Gastrocnemius medialis (tissue), 4 donors: ENCODE measurements around the gene TCTN1. TPM values are rescaled to one million over a fixed set of nuclear protein-coding genes. Genes with fewer than 3 reads are reported as not detected.
"Not testable (repeated sequence)": the region's sequence is repeated elsewhere in the genome, so short reads cannot be mapped to it uniquely, and the experiment has no call there.

Experiments
- ATAC-seq, 2 donors: fragments of 150-250 bp; one replicate each; pipeline ENCODE4 v1.9.1; 2016
- DNase-seq, 2 donors: peaks; one replicate each; pipeline ENCODE4 v3.0.0-alpha.2; 2019
- H3K27ac ChIP-seq, 4 donors: fragments of 200-600 bp; sonication (generic); 1 replicate in 1 of 4; 2 replicates in 3 of 4; pipeline ENCODE4 v1.5.1; 2016 to 2018; ENCODE audit warnings: mild to moderate bottlenecking in 2 of 4, moderate library complexity in 1 of 4
- H3K27me3 ChIP-seq, 3 donors: fragments of 200-600 bp; sonication (generic) in 2 of 3; 1 replicate in 1 of 3; 2 replicates in 2 of 3; pipeline versions ENCODE4 v1.5.1 to v1.6.0; 2016 to 2019; ENCODE audit warnings: mild to moderate bottlenecking in 1 of 3, moderate library complexity in 1 of 3
- H3K36me3 ChIP-seq, 2 donors: fragments of 200-600 bp; sonication (generic) in 1 of 2; one replicate each; pipeline ENCODE4 v1.5.1; 2017 to 2018
- H3K4me1 ChIP-seq, 2 donors: fragments of 200-600 bp; sonication (generic) in 1 of 2; one replicate each; pipeline ENCODE4 v1.5.1; 2016 to 2017; ENCODE audit warnings: mild to moderate bottlenecking in 2 of 2
- H3K4me3 ChIP-seq, 4 donors: fragments of 200-600 bp; sonication (generic) in 3 of 4; 1 replicate in 1 of 4; 2 replicates in 3 of 4; pipeline ENCODE4 v1.5.1; 2016 to 2019; ENCODE audit warnings: mild to moderate bottlenecking in 2 of 4
- H3K9me3 ChIP-seq, 3 donors: fragments of 200-600 bp; sonication (generic) in 2 of 3; 1 replicate in 1 of 3; 2 replicates in 2 of 3; pipeline ENCODE4 v1.5.1; 2016 to 2019
- POLR2A ChIP-seq, 2 donors: fragments of 450-650 bp; IDR thresholded peaks; one replicate each; pipeline ENCODE4 v1.6.1; 2017; ENCODE audit warnings: antibody characterized with exemption in 2 of 2, mild to moderate bottlenecking in 2 of 2, moderate library complexity in 2 of 2
- in situ Hi-C, 4 donors: fragments of 200-750 bp; cut with MboI; loops; one replicate each; pipeline versions ENCODE4 v1.15.0 to v1.8.0; 2017; ENCODE audit warnings: low sequenced_read_pairs in 4 of 4
- intact Hi-C: fragments of 100-400 bp; cut with DNase I; formaldehyde crosslinking; loops from one replicate; pipeline ENCODE4 v1.15.1; 2023; ENCODE audit warnings: low total_unique reads
- total RNA-seq, 4 donors: library from RNA; depleted of rRNA; stranded (reverse); fragments of >200 nt; gene quantifications; one replicate each; pipeline versions ENCODE4 v1.1.0 to v1.2.3, GENCODE V29; 2016
- TF ChIP-seq, protein P1 (sequence below), 5 experiments: fragments of 450-650 bp in 3 of 5; fragments of 200-600 bp in 2 of 5; sonication (generic) in 2 of 5; IDR thresholded peaks in 4 of 5; conservative IDR thresholded peaks in 1 of 5; 1 replicate in 4 of 5; 2 replicates in 1 of 5; pipeline ENCODE4 v1.5.1; 2016 to 2019; ENCODE audit warnings: antibody characterized with exemption in 5 of 5, mild to moderate bottlenecking in 3 of 5, moderate library complexity in 3 of 5

Gene TCTN1
- total RNA-seq, 4 donors from 2014 or later, result 4.7 to 30.8 (median 22.7) TPM

DNA sequence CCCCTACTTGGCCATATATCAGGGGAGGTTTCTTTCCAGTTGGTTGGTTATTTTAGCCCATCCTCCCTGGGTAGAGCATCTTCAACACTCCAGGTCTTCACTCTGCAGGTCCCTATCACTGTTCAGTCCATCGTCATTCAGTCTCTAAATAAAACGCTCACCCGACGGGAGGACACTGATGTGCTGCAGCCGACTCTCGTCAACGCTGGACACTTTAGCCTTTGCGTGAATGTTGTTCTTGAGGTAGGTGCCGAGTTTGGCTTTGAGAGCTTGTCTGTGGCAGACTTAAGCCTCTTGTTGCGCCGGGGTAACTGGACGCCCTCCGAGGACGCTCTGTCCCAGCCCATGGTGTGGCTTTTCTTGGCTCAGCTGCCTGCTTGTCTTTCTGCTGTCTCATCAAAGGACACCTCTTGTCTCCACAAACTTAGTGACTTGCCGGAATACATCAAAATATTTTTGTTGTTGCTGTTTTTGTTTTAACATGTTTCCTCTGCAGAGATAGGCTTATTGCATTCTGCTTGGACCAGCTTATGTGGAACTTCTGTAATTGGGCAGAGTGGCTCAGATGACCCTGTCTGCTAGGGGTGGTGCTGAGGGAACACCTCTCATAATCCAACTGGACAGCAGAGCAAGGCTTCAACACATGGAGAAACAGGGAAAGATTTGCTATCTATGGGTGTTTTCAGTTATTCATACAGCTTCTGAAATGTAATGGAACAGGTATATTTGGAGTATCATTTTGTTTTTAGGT lies 26.5 kb downstream of the TCTN1 start:
- intact Hi-C loops, result no loop called here
- Histone ChIP-seq H3K9me3 (no peaks in the 10 kb centered on the region), H3K27ac (peak overlapping the region; percentile 80 to 91 (median 85)), H3K4me3 (peak overlapping the region in 3 of 4 donors; percentile 2 to 39 (median 22)), H3K4me1 (peaks cover 22 to 53% of the 10 kb centered on the region in 2 donors), H3K27me3 (no peaks in the 10 kb centered on the region), H3K36me3 (no peaks in the 10 kb centered on the region)
- TF ChIP-seq, protein P1, sequence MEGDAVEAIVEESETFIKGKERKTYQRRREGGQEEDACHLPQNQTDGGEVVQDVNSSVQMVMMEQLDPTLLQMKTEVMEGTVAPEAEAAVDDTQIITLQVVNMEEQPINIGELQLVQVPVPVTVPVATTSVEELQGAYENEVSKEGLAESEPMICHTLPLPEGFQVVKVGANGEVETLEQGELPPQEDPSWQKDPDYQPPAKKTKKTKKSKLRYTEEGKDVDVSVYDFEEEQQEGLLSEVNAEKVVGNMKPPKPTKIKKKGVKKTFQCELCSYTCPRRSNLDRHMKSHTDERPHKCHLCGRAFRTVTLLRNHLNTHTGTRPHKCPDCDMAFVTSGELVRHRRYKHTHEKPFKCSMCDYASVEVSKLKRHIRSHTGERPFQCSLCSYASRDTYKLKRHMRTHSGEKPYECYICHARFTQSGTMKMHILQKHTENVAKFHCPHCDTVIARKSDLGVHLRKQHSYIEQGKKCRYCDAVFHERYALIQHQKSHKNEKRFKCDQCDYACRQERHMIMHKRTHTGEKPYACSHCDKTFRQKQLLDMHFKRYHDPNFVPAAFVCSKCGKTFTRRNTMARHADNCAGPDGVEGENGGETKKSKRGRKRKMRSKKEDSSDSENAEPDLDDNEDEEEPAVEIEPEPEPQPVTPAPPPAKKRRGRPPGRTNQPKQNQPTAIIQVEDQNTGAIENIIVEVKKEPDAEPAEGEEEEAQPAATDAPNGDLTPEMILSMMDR (IDR thresholded peaks at IDR 0.05 in 4 of 5, conservative IDR thresholded peaks at IDR 0.05 in 1 of 5), result no peak
- TF ChIP-seq POLR2A (IDR thresholded peaks at IDR 0.05), result peak in 1 of 2 donors; percentile 51
- in situ Hi-C loops, result no loop called here
- DNase-seq, result peak; percentile 87 to 95
- peak; percentile 82 to 88 for ATAC-seq

DNA sequence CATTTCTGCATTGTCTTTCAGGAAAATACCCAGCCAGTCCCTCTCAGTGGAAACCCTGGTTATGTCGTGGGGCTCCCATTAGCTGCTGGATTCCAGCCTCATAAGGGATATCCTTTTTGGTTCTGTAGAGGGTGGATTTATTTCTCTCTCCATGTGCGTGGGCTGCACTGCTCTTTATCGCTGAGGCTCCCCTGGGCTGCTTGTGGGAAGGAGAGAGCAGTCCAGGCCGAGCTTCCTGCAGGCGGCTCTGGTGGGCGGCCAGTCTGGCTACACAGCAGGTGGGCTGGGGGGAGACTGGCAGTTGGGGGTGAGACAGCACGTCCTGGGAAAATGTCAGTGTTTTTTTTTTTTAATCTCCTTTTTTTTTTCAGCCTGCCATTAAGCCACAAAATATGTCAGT lies 27.6 kb downstream of the TCTN1 start:
- TF ChIP-seq POLR2A (IDR thresholded peaks at IDR 0.05), result no peak
- TF ChIP-seq, protein P1 (IDR thresholded peaks at IDR 0.05 in 4 of 5, conservative IDR thresholded peaks at IDR 0.05 in 1 of 5), result no peak
- intact Hi-C loops, result no loop called here
- in situ Hi-C loops, result no loop called here
- Histone ChIP-seq H3K4me1 (peaks cover 22 to 53% of the 10 kb centered on the region in 2 donors), H3K27me3 (no peaks in the 10 kb centered on the region), H3K27ac (peak overlapping the region; percentile 80 to 91 (median 85)), H3K9me3 (no peaks in the 10 kb centered on the region), H3K36me3 (no peaks in the 10 kb centered on the region), H3K4me3 (peak overlapping the region; percentile 3 to 39 (median 13))
- peak in 1 of 2 donors; percentile 34 for DNase-seq
- no peak for ATAC-seq

DNA sequence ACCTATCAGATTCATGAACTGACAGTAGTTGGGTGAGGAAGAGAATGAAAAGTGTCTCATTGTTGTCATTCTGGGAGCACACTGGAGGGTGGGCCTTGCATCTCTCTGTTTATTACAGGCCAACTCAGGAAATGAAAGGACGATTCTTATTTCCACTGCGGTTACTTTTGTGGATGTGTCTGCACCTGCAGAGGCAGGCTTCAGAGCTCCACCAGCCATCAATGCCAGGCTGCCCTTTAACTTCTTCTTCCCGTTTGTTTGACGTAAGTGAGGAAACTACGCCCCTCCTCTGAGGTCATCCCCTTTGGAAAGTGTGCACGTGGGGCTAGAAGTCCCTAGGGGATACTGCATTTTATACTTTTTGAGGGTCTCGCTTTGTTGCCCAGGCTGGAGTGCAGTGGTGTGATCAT lies 33.7 kb downstream of the TCTN1 start:
- peaks cover 0 to 38% of the 10 kb centered on the region in 2 donors for H3K36me3 ChIP-seq

DNA sequence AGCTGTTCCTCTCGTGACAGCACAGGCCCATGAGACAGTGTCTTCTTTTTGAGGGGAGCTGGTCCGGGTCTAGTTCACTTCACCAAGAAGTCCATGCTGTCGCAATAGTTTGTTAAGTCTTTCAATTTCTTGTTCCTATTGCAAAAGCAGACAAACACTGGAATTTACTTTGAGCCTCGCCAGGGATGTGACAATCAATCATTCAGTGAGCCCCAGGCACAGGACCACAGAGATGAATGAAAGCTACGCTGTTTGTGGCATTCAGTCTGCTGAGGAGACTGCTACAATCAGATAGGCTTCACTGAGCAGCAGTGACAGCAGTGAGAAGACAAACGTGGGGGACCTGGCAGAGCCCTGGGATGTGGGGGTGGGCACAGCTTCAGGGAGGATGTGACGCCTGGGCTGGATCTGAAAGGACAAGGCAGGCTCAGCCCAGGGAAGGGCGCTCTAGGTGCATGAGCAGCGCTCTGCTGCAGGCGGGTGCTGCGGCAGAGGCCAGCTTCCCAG lies 35.5 kb downstream of the TCTN1 start:
- TF ChIP-seq POLR2A (IDR thresholded peaks at IDR 0.05), result no peak
- TF ChIP-seq, protein P1 (IDR thresholded peaks at IDR 0.05 in 4 of 5, conservative IDR thresholded peaks at IDR 0.05 in 1 of 5), result no peak
- Histone ChIP-seq H3K4me1 (no peaks in the 10 kb centered on the region), H3K27me3 (no peaks in the 10 kb centered on the region), H3K27ac (no peak overlapping the region), H3K36me3 (peaks cover 0 to 38% of the 10 kb centered on the region in 2 donors), H3K4me3 (no peak overlapping the region), H3K9me3 (no peaks in the 10 kb centered on the region)
- intact Hi-C loops (no loop called here), in situ Hi-C loops (no loop called here)
- DNase-seq (no peak), ATAC-seq (no peak)

More for the DNA sequence above, 33.7 kb downstream of the TCTN1 start:
- Histone ChIP-seq H3K4me1 (peaks cover 0 to 2% of the 10 kb centered on the region in 2 donors), H3K27ac (no peak overlapping the region), H3K9me3 (no peaks in the 10 kb centered on the region), H3K4me3 (no peak overlapping the region), H3K27me3 (no peaks in the 10 kb centered on the region)
- in situ Hi-C loops, result no loop called here
- no peak for TF ChIP-seq POLR2A (IDR thresholded peaks at IDR 0.05)
- TF ChIP-seq, protein P1 (IDR thresholded peaks at IDR 0.05 in 4 of 5, conservative IDR thresholded peaks at IDR 0.05 in 1 of 5), result no peak
- intact Hi-C loops, result no loop called here
- DNase-seq (no peak), ATAC-seq (no peak)

DNA sequence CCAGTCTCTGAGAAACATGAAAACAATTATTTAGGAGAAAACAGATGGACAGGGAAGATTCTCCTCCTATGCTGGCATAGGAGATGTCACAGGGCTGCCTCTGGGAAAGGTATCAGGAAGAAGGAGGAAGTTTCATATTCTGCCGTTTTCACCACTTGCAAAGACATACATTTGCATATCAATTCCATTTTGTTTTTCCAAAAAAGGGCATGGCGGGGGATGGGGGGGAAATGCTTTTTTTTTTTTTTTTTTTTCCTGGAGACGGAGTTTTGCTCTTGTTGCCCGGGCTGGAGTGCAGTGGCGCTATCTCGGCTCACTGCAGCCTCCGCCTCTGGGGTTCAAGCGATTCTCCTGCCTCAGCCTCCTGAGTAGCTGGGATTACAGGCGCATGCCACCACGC lies 40.3 kb downstream of the TCTN1 start:
- intact Hi-C loops, H3K27me3 ChIP-seq, H3K4me3 ChIP-seq, H3K9me3 ChIP-seq, H3K27ac ChIP-seq, H3K4me1 ChIP-seq, ATAC-seq, in situ Hi-C loops, DNase-seq: not testable (repeated sequence)
- peaks cover 0 to 23% of the 10 kb centered on the region in 2 donors for H3K36me3 ChIP-seq
